Brain microvascular endothelial cell (primary cell): Measurements from ENCODE around the gene TMC1.

Experiments
- DNase-seq: peaks from one replicate; pipeline ENCODE4 v3.0.0-alpha.2; 2020
- H3K27ac ChIP-seq: fragments of 250-450 bp; sonication (Bioruptor Pico); 2 replicates; pipeline ENCODE4 v1.5.1; 2020; ENCODE audit warnings: mild to moderate bottlenecking, moderate library complexity
- H3K27me3 ChIP-seq: fragments of 250-450 bp; sonication (Bioruptor Pico); replicated peaks from 2 replicates; pipeline ENCODE4 v1.5.1; 2020; ENCODE audit warnings: mild to moderate bottlenecking
- H3K36me3 ChIP-seq: fragments of 250-450 bp; sonication (Bioruptor Pico); replicated peaks from 2 replicates; pipeline ENCODE4 v1.5.1; 2020; ENCODE audit warnings: mild to moderate bottlenecking
- H3K4me3 ChIP-seq: 2 replicates; pipeline ENCODE4 v1.5.1; 2011; ENCODE audit warnings: low read depth, mild to moderate bottlenecking, control low read depth, low read length, moderate library complexity
- in situ Hi-C: cut with HindIII; loops from 2 replicates; pipeline ENCODE4 v1.10.0; 2017; ENCODE audit warnings: low sequenced_read_pairs, low pct_ligation_motif_present
- TF ChIP-seq, protein P1 (sequence below): IDR thresholded peaks from 2 replicates; pipeline ENCODE4 v1.5.1; 2011; ENCODE audit warnings: low read depth, mild to moderate bottlenecking, moderate library complexity, low read length, control low read depth, inconsistent platforms; ENCODE audit errors: missing control alignments

The TMC1 gene

DNA sequence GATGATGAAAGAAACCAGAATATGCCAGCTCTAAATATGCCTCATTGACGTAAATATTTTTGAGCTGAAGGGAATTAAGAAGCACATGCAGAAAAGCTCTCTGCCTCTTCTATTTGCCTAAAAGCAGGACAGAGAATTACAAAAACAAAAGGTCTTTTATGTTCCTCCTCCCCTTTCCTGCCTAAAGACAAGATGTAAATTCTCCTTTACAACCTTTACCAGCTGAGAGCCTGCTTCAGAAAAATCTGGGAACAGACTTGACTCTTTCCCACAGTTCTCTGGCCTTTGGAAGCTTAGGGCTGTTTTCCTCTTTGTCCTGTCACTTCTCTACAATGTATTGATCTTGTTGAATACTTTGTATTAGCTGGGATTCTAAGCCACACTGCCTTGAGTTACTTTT, 199.7 kb downstream of the TMC1 start:
- Histone ChIP-seq H3K36me3 (no peaks in the 10 kb centered on the region), H3K4me3 (no peak overlapping the region), H3K27me3 (no peaks in the 10 kb centered on the region), H3K27ac (no peak overlapping the region)
- in situ Hi-C loops = no loop called here
- TF ChIP-seq, protein P1, sequence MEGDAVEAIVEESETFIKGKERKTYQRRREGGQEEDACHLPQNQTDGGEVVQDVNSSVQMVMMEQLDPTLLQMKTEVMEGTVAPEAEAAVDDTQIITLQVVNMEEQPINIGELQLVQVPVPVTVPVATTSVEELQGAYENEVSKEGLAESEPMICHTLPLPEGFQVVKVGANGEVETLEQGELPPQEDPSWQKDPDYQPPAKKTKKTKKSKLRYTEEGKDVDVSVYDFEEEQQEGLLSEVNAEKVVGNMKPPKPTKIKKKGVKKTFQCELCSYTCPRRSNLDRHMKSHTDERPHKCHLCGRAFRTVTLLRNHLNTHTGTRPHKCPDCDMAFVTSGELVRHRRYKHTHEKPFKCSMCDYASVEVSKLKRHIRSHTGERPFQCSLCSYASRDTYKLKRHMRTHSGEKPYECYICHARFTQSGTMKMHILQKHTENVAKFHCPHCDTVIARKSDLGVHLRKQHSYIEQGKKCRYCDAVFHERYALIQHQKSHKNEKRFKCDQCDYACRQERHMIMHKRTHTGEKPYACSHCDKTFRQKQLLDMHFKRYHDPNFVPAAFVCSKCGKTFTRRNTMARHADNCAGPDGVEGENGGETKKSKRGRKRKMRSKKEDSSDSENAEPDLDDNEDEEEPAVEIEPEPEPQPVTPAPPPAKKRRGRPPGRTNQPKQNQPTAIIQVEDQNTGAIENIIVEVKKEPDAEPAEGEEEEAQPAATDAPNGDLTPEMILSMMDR = no peak
- no peak for DNase-seq

DNA sequence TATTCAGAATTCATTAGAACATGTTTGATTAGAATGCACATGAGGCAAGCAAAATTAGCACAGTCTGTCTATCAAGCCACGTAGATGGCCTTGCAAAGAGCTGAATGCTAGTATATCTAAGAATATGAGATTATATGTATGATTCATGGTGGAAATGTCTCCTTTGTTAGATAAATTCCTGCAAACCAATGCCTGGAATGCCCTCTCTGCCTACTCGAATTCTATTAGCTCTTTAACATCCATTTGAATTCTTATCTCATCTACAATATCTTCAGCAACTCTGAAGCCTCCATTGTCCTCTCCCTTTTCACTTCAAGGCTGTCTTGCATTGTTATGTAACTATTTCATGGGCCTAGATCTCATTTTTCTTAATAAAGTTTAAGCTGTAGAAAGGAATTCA, 205.5 kb downstream of the TMC1 start:
- H3K36me3 ChIP-seq = no peaks in the 10 kb centered on the region
- no peak overlapping the region for H3K27ac ChIP-seq
- H3K27me3 ChIP-seq = no peaks in the 10 kb centered on the region
- no peak overlapping the region for H3K4me3 ChIP-seq
- in situ Hi-C loops = no loop called here
- TF ChIP-seq, protein P1 = no peak
- peak; percentile 22 for DNase-seq

GRCh38 chr9:72728031-72728770, 206.8 kb downstream of the TMC1 start:
- in situ Hi-C loops = no loop called here
- no peak overlapping the region for H3K4me3 ChIP-seq
- H3K36me3 ChIP-seq = no peaks in the 10 kb centered on the region
- no peak overlapping the region for H3K27ac ChIP-seq
- no peak for DNase-seq
- H3K27me3 ChIP-seq = no peaks in the 10 kb centered on the region
- TF ChIP-seq, protein P1 = no peak

- Histone ChIP-seq H3K27me3 (no peaks in the 10 kb centered on the region), H3K27ac (no peak overlapping the region), H3K36me3 (no peaks in the 10 kb centered on the region), H3K4me3 (no peak overlapping the region)
- DNase-seq = no peak
- TF ChIP-seq, protein P1 = no peak
- in situ Hi-C loops = no loop called here
Measured at GRCh38 chr9:72733895-72734294, 212.5 kb downstream of the TMC1 start.

DNA sequence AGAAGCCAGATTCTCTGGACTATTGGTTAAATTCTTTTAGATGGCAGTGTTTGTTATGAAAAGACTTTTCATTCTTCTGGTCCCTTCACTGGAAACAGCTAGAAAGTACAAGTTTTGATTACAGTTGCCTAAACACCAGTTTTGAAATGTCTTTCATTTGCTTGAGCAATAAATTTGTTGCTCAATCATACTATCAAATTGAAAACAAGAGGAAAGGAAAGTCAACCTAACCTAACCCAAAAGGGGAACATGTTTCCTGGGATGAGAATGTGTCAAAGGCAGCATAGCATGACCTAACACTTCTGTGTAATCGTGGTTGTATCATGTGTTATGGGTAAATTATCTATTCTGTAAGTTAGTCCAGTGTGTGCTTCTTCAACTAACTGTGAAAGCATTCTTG, 213.2 kb downstream of the TMC1 start:
- H3K27ac ChIP-seq = no peak overlapping the region
- no peaks in the 10 kb centered on the region for H3K27me3 ChIP-seq
- in situ Hi-C loops = no loop called here
- TF ChIP-seq, protein P1 = no peak
- no peaks in the 10 kb centered on the region for H3K36me3 ChIP-seq
- DNase-seq = no peak
- H3K4me3 ChIP-seq = no peak overlapping the region

DNA sequence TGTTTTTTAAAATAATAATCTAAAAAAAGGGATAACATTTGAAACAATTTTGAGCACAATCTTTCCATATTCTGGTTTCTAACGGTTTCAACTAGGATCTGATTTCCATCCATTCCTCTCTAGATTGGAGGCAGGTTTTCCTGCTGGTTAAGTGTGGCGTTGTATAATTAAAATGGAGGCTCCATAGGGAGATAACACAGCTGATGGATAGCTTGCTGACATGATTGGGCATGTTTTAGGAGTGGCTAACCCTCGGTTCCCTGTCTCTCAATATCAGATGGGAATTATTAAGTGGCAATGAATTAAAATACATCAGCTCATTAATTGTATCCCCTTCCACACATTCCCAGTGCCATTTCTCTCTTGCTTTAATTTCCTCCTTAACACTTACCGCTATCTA, 222.4 kb downstream of the TMC1 start:
- Histone ChIP-seq H3K27ac (no peak overlapping the region), H3K4me3 (no peak overlapping the region), H3K36me3 (no peaks in the 10 kb centered on the region), H3K27me3 (no peaks in the 10 kb centered on the region)
- TF ChIP-seq, protein P1 = no peak
- in situ Hi-C loops = no loop called here
- no peak for DNase-seq
